HCT116 (cell line): Measurements from ENCODE around the gene WT1. TPM values are rescaled to one million over a fixed set of nuclear protein-coding genes. Genes with fewer than 3 reads are reported as not detected.

Experiments
- ATAC-seq: fragments of 200-7000 bp; cut with Tn5 transposase; 2 replicates; pipeline ENCODE4 v1.9.1; 2020; ENCODE audit warnings: mild to moderate bottlenecking, moderate library complexity
- BruUV-seq: library from RNA; stranded (reverse); fragments of 400-500 nt; replicated peaks from 2 replicates; lab custom pipeline; 2021; lab: Mats Ljungman, UMichigan
- CTCF ChIA-PET: fragments of 300-600 bp; sonication (Branson Sonifier 250); formaldehyde crosslinking; loops from one replicate; lab custom pipeline; 2021; ENCODE audit warnings: antibody characterized with exemption; lab: Charles Lee
- POLR2A ChIA-PET: fragments of 300-600, 350-600 bp; sonication (Branson Sonifier 250); formaldehyde crosslinking; loops from one replicate; lab custom pipeline; 2021; ENCODE audit warnings: antibody characterized with exemption; lab: Charles Lee
- RAD21 ChIA-PET, 2 experiments: fragments of 300-600 bp; sonication (Branson Sonifier 250); formaldehyde crosslinking; loops; one replicate each; lab custom pipeline; 2023; ENCODE audit warnings: low total read pairs in 2 of 2; ENCODE audit not compliant: uncharacterized antibody in 2 of 2, unreplicated experiment in 2 of 2, low non-redundant PET in 1 of 2; lab: Charles Lee
- DNase-seq: peaks from one replicate; pipeline ENCODE4 v3.0.0-alpha.2; 2010; ENCODE audit warnings: low read depth, low spot score
- H2AFZ ChIP-seq: fragments of 200-600 bp; shearing (Covaris generic), sonication (generic); 2 replicates; pipeline ENCODE4 v1.6.1; 2017; ENCODE audit warnings: low read depth, mixed run types, mixed read lengths, antibody characterized with exemption, low read length; ENCODE audit not compliant: poor library complexity, severe bottlenecking
- H3K27ac ChIP-seq: 2 replicates; pipeline ENCODE4 v1.5.1; 2012; ENCODE audit warnings: low read depth, low read length
- H3K27me3 ChIP-seq: fragments of 200-600 bp; sonication (generic); 2 replicates; pipeline ENCODE4 v1.6.1; 2016; ENCODE audit warnings: mixed run types, low read length, mixed read lengths; ENCODE audit not compliant: insufficient read depth
- H3K36me3 ChIP-seq, 2 experiments: fragments of 200-500 bp in 1 of 2; fragments of 200-600 bp in 1 of 2; sonication (Bioruptor generic) in 1 of 2; sonication (generic) in 1 of 2; 2 replicates each; pipeline versions ENCODE4 v1.5.1 to v1.6.1; 2014 to 2016; ENCODE audit warnings: low read length in 2 of 2, inconsistent platforms in 1 of 2, mixed read lengths in 1 of 2, mixed run types in 1 of 2; ENCODE audit not compliant: insufficient read depth in 2 of 2, control insufficient read depth in 1 of 2
- H3K4me1 ChIP-seq, 2 experiments: fragments of 200-600 bp in 1 of 2; sonication (generic) in 1 of 2; 2 replicates each; pipeline versions ENCODE4 v1.5.1 to v1.6.1; 2012 to 2017; ENCODE audit warnings: low read length in 2 of 2, inconsistent platforms in 1 of 2, mild to moderate bottlenecking in 1 of 2, mixed read lengths in 1 of 2, mixed run types in 1 of 2, moderate library complexity in 1 of 2; ENCODE audit not compliant: insufficient read depth in 2 of 2, control insufficient read depth in 1 of 2
- H3K4me2 ChIP-seq: fragments of 200-600 bp; sonication (generic); 2 replicates; pipeline ENCODE4 v1.6.1; 2017; ENCODE audit warnings: mixed run types, low read length, mixed read lengths
- H3K4me3 ChIP-seq, 2 experiments: fragments of 200-600 bp in 1 of 2; sonication (generic) in 1 of 2; replicated peaks in 1 of 2; 2 replicates each; pipeline ENCODE4 v1.5.1; 2011 to 2016; ENCODE audit warnings: low read length in 2 of 2, control low read depth in 1 of 2, low read depth in 1 of 2, mild to moderate bottlenecking in 1 of 2, mixed read lengths in 1 of 2, mixed run types in 1 of 2
- H3K79me2 ChIP-seq: fragments of 200-600 bp; sonication (generic); 2 replicates; pipeline ENCODE4 v1.6.1; 2017; ENCODE audit warnings: mild to moderate bottlenecking, mixed run types, low read length, moderate library complexity, mixed read lengths; ENCODE audit not compliant: insufficient read depth
- H3K9ac ChIP-seq: fragments of 200-600 bp; sonication (generic); 2 replicates; pipeline ENCODE4 v1.6.1; 2016; ENCODE audit warnings: low read length, mixed read lengths
- H3K9me2 ChIP-seq: fragments of 200-600 bp; sonication (generic), shearing (Covaris generic); 2 replicates; pipeline ENCODE4 v1.6.1; 2017; ENCODE audit warnings: mixed run types, mild to moderate bottlenecking, moderate library complexity; ENCODE audit not compliant: insufficient read depth
- H3K9me3 ChIP-seq, 2 experiments: fragments of 200-500 bp in 1 of 2; fragments of 200-600 bp in 1 of 2; sonication (Bioruptor generic) in 1 of 2; sonication (generic) in 1 of 2; 2 replicates each; pipeline ENCODE4 v1.6.1; 2014 to 2017; ENCODE audit warnings: low read length in 2 of 2, mixed read lengths in 2 of 2, inconsistent platforms in 1 of 2, low read depth in 1 of 2, mild to moderate bottlenecking in 1 of 2, mixed run types in 1 of 2, moderate library complexity in 1 of 2; ENCODE audit not compliant: control insufficient read depth in 1 of 2, insufficient read depth in 1 of 2
- H4K20me1 ChIP-seq: fragments of 200-600 bp; sonication (generic), shearing (Covaris generic); 2 replicates; pipeline ENCODE4 v1.6.1; 2017; ENCODE audit warnings: mixed run types, mild to moderate bottlenecking, moderate library complexity; ENCODE audit not compliant: insufficient read depth
- CBX3 ChIP-seq: IDR thresholded peaks from 2 replicates; pipeline ENCODE4 v1.6.1; 2012; ENCODE audit warnings: low read depth
- CEBPB ChIP-seq: IDR thresholded peaks from 2 replicates; pipeline ENCODE4 v1.6.1; 2012; ENCODE audit warnings: low read depth
- ELF1 ChIP-seq: IDR thresholded peaks from 2 replicates; pipeline ENCODE4 v1.6.1; 2012; ENCODE audit warnings: low read depth, borderline replicate concordance
- EZH2 ChIP-seq: fragments of 200-600 bp; sonication (generic); IDR thresholded peaks from 2 replicates; pipeline ENCODE4 v1.6.1; 2017; ENCODE audit warnings: antibody characterized with exemption, mixed run types
- EZH2phosphoT487 ChIP-seq: fragments of 200-600 bp; IDR thresholded peaks from 2 replicates; pipeline ENCODE4 v1.6.1; 2018; ENCODE audit warnings: antibody characterized with exemption, borderline replicate concordance
- FOSL1 ChIP-seq: IDR thresholded peaks from 2 replicates; pipeline ENCODE4 v1.6.1; 2012; ENCODE audit warnings: low read depth
- RAD21 ChIP-seq: IDR thresholded peaks from 2 replicates; pipeline ENCODE4 v1.6.1; 2012; ENCODE audit warnings: low read depth, mild to moderate bottlenecking
- SIN3A ChIP-seq: IDR thresholded peaks from 2 replicates; pipeline ENCODE4 v1.6.1; 2012; ENCODE audit warnings: low read depth
- SRF ChIP-seq: IDR thresholded peaks from 2 replicates; pipeline ENCODE4 v1.6.1; 2012; ENCODE audit warnings: low read depth
- ZNF274 ChIP-seq: fragments of 200-500 bp; sonication (Bioruptor generic); IDR thresholded peaks from 2 replicates; pipeline ENCODE4 v1.6.1; 2014; ENCODE audit warnings: mild to moderate bottlenecking, low read depth, low read length, inconsistent platforms
- intact Hi-C: fragments of 100-400 bp; cut with micrococcal nuclease; formaldehyde crosslinking; loops from 2 replicates; pipeline ENCODE4 v1.10.0; 2022
- total RNA-seq: library from RNA; stranded (reverse); gene quantifications from one replicate; pipeline ENCODE4 v1.2.1, GENCODE V29; 2021; ENCODE audit not compliant: unreplicated experiment
- TF ChIP-seq, protein P1 (sequence below): IDR thresholded peaks from 2 replicates; pipeline ENCODE4 v1.6.1; 2011; ENCODE audit warnings: mild to moderate bottlenecking, low read length, moderate library complexity; ENCODE audit not compliant: insufficient replicate concordance; ENCODE audit errors: extremely low read depth
- TF ChIP-seq, protein P2 (sequence below), 3 experiments: fragments of 200-600 bp in 1 of 3; sonication (generic) in 1 of 3; IDR thresholded peaks in 2 of 3; conservative IDR thresholded peaks in 1 of 3; 2 replicates each; pipeline ENCODE4 v1.5.1; 2012 to 2017; ENCODE audit warnings: low read depth in 2 of 3, low read length in 2 of 3, antibody characterized with exemption in 1 of 3, borderline replicate concordance in 1 of 3, control low read depth in 1 of 3, mild to moderate bottlenecking in 1 of 3, mixed read lengths in 1 of 3, mixed run types in 1 of 3, moderate library complexity in 1 of 3; ENCODE audit not compliant: insufficient read depth in 1 of 3
- TF ChIP-seq, protein P3 (sequence below): IDR thresholded peaks from 2 replicates; pipeline ENCODE4 v1.6.1; 2012
- TF ChIP-seq, protein P4 (sequence below): IDR thresholded peaks from 2 replicates; pipeline ENCODE4 v1.6.1; 2012

Gene WT1
- total RNA-seq, 1 experiment from 2014 or later = 0.07 TPM

DNA sequence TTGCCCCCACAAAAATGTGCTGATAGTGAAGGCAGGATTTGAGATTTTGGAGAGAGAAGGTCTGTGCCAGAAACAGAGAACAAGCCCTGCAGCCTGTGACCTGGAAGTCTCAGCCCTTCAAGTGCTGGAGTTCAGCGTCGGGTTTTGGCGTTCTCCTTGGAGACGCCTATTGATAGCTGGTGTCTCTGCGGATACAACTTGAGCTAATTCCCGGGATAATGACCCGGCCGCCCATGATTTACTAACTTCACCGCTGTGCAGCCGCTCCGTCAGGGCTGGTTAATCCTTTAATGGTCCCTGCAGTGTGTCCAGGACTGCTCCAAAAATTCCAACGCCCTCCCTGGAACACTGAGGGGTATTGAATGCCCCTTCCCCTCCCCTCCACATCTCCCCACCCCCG, 76.6 kb downstream of the WT1 start:
- DNase-seq = no peak
- BruUV-seq = no TSS peak
- RAD21 ChIA-PET = no interaction called here

More for the DNA sequence above, 76.6 kb downstream of the WT1 start:
- Histone ChIP-seq H3K4me3 (no peak overlapping the region), H3K9me3 (no peaks in the 10 kb centered on the region), H3K4me2 (no peak overlapping the region), H2AFZ (no peak overlapping the region), H4K20me1 (no peaks in the 10 kb centered on the region), H3K9ac (no peak overlapping the region), H3K79me2 (no peaks in the 10 kb centered on the region), H3K27ac (no peak overlapping the region), H3K36me3 (no peaks in the 10 kb centered on the region), H3K9me2 (no peaks in the 10 kb centered on the region), H3K27me3 (peaks cover 4% of the 10 kb centered on the region; the same call in 1 of the 2 replicates), H3K4me1 (no peaks in the 10 kb centered on the region)
- CTCF ChIA-PET = no interaction called here
- intact Hi-C loops = loop anchor here (1.0 kb wide), 1 partner anchor 11 kb away; no protein-coding TSS in a partner anchor
- POLR2A ChIA-PET = no interaction called here
- TF ChIP-seq, protein P1, sequence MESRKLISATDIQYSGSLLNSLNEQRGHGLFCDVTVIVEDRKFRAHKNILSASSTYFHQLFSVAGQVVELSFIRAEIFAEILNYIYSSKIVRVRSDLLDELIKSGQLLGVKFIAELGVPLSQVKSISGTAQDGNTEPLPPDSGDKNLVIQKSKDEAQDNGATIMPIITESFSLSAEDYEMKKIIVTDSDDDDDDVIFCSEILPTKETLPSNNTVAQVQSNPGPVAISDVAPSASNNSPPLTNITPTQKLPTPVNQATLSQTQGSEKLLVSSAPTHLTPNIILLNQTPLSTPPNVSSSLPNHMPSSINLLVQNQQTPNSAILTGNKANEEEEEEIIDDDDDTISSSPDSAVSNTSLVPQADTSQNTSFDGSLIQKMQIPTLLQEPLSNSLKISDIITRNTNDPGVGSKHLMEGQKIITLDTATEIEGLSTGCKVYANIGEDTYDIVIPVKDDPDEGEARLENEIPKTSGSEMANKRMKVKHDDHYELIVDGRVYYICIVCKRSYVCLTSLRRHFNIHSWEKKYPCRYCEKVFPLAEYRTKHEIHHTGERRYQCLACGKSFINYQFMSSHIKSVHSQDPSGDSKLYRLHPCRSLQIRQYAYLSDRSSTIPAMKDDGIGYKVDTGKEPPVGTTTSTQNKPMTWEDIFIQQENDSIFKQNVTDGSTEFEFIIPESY = no peak
- TF ChIP-seq CBX3 = no peak
- no peak for TF ChIP-seq RAD21
- TF ChIP-seq FOSL1 = no peak
- no peak for TF ChIP-seq SRF
- TF ChIP-seq SIN3A = no peak
- TF ChIP-seq, protein P2, sequence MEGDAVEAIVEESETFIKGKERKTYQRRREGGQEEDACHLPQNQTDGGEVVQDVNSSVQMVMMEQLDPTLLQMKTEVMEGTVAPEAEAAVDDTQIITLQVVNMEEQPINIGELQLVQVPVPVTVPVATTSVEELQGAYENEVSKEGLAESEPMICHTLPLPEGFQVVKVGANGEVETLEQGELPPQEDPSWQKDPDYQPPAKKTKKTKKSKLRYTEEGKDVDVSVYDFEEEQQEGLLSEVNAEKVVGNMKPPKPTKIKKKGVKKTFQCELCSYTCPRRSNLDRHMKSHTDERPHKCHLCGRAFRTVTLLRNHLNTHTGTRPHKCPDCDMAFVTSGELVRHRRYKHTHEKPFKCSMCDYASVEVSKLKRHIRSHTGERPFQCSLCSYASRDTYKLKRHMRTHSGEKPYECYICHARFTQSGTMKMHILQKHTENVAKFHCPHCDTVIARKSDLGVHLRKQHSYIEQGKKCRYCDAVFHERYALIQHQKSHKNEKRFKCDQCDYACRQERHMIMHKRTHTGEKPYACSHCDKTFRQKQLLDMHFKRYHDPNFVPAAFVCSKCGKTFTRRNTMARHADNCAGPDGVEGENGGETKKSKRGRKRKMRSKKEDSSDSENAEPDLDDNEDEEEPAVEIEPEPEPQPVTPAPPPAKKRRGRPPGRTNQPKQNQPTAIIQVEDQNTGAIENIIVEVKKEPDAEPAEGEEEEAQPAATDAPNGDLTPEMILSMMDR (IDR thresholded peaks at IDR 0.05 in 2 of 3, conservative IDR thresholded peaks at IDR 0.05 in 1 of 3; ENCODE audit: borderline replicate concordance in 1 of 3, insufficient read depth in 1 of 3, low read depth in 2 of 3, low read length in 2 of 3) = no peak
- no peak for TF ChIP-seq EZH2phosphoT487
- no peak for TF ChIP-seq CEBPB
- TF ChIP-seq ZNF274 = no peak
- TF ChIP-seq, protein P3, sequence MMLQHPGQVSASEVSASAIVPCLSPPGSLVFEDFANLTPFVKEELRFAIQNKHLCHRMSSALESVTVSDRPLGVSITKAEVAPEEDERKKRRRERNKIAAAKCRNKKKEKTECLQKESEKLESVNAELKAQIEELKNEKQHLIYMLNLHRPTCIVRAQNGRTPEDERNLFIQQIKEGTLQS = no peak
- no peak for TF ChIP-seq EZH2
- TF ChIP-seq, protein P4, sequence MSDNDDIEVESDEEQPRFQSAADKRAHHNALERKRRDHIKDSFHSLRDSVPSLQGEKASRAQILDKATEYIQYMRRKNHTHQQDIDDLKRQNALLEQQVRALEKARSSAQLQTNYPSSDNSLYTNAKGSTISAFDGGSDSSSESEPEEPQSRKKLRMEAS = no peak
- TF ChIP-seq ELF1 = no peak
- ATAC-seq = no peak
